NCI-H2227 (cell line): Measurements from ENCODE around the gene TEX54.
A peak's percentile ranks its signal among the peaks of the same experiment; 100 is the strongest.
"Not testable (repeated sequence)": the region's sequence is repeated elsewhere in the genome, so short reads cannot be mapped to it uniquely, and the experiment has no call there.

ENCODE experiments used
- DNase-seq: peaks from one replicate; lab custom pipeline; 2025; ENCODE audit not compliant: unreplicated experiment; lab: John Stamatoyannopoulos, UW

The TEX54 gene

DNA sequence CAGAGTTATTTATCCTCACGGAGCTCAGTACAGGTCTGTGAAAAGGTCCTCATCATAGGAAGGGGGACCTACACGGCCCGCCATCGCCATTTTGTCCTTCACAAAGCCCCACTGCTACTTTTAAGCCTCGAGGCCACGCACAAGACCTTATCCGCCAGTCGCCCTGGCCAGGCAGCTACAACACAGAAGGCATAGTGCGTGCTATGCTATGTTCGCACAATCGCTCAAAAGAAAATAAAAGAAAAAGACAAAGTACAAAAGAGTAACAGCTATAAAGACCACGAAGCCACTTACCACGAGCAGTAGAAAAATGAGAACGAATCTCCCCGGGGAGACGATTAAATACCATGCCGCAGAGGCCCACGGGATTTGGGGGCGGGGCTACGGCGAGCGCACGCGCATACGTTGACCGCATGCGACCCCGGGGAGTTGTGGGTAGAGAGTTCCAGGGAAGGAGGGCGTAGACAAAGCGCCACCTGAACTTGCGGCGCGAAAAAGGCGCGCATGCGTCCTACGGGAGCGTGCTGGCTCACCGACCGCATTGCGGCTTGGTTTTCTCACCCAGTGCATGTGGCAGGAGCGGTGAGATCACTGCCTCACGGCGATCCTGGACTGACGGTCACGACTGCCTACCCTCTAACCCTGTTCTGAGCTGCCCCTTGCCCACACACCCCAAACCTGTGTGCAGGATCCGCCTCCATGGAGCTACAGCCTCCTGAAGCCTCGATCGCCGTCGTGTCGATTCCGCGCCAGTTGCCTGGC is 23.1 kb upstream of the TEX54 start:
- peak; percentile 99 for DNase-seq

- DNase-seq: no peak
These were observed 22.4 kb upstream of the TEX54 start for GRCh38 chr11:62854825-62855570.

DNA sequence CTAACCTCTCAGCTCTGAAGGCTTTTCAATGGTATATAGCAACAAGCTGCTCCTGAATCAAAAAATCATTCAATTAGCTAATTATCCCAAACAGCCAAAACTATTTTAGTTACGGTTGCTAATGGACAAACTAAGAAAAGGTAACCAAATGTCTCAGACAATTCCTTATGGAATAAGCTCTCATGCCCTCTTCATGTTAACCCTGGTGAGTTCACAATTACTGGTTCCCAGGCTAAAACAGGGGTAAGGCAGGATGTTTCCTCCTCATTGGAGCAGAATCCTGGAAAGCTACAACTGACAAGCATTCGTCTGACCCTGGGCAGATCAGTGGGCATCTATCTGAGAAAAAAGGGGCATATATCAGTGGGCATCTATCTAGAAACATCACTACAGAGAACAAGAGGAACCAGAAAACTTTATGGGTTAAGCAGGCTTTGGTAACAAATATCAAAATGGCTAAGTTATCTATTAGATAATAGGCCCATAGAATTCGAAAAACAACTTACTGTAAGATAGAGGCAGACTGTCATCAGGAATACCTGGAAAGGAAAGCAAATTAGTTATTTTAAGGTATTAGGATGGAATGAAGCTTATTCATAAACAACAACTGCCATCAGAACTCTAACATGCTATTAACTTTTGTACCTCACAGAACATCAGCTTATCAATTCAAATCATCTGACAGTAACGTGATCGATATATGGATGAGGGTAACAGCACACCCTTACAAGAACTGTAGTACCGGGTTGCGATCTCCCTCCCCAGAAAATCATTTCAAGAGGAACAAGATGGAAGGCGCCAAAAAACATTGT is 21.6 kb upstream of the TEX54 start:
- no peak for DNase-seq

DNA sequence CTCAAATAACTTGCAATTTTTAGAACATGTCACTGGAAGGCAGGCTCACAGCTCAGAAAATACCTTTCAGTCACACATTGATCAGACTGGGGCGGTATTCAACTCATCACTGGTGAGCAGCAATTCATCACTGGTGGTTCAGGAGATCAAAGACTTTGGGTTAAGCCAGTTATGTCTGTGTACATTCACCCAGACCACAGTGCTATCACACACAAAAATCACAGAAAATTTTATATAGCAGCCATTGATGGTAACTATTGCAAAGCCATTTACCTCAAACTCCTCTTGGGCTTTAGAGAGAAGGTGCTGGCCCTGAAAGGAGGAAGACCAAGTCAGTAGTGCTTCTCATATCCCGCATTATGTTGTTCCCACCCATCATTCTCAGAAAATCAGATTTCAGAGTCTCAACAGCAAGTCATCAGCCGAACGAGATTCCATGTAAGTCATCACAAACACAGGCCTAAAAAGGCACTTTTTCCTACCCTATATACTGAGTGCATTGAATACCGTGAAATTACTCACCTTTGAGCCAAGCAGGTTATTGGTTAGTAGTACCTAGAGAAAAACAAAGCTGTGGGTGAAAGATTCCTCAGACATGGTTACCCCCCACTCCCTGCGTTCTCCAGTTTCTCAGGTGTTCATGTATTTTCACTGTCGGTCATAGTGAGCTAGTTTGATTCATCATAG is 20.8 kb upstream of the TEX54 start:
- DNase-seq: no peak

DNA sequence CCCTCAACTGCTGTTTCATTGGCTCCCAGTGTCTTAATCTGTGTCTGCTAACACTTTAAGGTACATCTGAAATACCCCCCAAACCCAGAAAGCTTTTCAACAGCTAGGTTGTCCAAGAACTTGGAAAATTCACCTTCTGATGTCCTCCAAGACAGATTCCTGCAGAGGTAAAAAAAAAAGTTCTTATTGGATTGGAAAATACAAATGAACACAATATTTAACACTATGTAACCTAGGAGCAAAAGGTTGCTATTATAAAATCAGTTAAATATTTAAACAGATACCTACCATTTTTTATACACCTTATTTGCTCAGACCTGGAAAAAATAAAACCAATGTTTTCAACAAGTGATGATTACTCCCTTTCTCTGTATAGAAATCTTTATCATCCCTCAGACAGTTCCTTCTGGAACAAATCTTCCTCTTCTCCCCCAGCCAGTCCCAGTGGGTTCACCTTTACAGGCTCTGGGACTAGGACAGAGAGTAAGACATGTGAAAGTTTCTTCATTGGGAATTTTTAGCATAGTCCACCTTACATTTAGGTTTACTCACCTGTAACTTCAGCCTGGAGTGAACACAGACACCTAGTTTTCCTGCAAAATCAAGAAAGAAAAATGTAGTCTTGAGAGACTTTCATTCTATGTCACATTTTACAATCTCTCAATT is 20.0 kb upstream of the TEX54 start:
- no peak for DNase-seq

GRCh38 chr11:62851807-62852522 is 19.3 kb upstream of the TEX54 start:
- no peak for DNase-seq

DNA sequence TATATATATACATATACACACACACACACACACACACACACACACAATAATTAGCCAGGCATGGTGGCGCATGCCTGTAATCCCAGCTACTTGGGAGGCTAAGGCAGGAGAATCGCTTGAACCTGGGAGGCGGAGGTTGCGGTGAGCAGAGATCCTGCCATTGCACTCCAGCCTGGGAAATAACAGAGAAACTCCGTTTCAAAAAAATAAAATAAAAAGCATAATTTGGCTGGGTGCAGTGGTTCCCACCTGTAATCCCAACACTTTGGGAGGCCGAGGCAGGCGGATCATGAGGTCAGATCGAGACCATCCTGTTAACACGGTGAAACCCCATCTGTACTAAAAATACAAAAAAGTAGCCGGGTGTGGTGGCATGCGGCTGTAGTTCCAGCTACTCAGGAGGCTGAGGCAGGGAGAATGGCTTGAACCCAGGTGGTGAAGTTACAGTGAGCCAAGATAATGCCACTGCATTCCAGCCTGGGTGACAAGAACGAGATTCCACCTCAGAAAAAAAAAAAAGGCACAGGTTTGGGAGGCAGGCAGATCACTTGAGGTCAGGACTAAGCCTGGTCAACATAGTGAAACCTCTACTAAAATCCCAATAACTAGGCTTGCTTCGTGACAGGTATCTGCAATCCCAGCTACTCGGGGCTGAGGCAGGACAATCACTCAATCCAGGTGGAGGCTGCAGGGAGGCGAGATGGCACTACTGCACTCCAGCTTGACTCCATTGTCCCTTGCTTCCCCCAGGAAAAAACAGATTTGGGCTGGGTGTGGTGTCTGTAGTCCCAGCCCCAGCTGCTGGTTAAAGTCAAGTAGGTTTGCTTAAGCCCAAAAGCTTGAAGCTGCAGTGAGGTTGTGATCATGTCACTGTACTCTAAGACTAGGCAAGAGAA is 18.5 kb upstream of the TEX54 start:
- DNase-seq: no peak

DNA sequence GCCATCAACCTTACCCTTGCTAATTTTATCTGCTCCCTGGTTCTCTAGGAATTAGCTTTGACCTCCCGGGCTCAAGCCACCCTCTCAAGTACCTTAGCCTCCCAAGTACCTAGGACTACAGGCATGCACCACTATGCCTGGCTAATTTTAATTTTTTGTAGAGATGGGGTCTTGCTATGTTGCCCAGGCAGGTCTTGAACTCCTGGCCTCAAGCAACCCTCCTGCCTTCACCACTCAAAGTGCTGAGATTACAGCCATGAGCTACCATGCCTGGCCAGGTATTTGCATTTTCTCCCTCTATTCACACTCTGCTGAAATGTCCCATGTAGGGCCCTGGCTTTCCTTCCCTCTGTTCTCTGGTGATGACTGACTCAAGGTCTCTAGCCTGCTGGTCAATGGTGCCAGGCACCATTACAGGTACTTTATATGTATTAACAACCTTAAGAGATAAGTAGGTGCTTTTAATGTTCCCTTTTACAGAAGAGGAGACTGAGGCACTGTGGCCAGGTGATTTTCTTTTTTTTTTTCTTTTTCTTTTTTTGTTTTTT is 15.2 kb upstream of the TEX54 start:
- no peak for DNase-seq

DNA sequence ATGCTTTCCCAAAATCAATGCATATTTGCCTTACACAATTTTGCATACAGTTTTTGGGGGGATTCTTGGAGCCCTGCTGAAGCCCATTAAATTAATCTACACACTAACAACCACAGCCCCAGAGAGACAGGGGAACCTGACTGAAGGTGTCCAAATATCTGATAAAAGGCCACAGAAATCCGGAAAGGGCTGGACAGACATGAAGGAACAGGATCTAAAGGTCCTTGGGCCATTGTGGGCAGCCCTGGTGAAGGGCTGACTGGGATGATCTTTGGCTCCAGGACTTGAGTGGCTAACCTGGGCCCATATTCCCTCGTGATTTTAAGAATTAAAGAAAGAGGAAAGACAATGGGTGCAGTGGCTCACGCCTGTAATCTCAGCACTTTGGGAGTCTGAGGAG is 13.5 kb upstream of the TEX54 start:
- DNase-seq: no peak

- no peak for DNase-seq
These were observed 11.5 kb upstream of the TEX54 start for GRCh38 chr11:62844154-62844553.

DNA sequence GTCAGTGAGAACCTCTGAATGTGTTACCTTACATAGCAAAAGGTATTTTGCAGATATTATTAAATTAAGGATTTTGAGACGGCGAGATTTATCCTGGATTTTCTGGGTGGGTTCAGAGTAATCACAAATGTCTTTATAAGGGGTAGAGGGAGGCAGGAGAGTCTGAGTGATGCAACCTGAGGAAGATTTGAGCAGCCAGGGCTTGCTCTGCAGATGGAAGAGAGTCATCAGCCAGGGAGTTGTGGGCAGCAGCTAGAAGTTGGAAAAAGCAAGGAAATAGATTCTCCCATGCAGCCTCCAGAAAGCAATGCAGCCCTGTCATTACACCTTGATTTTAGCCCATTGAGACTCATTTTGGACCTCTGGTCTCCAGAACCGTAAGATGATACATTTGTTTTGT is 10.8 kb upstream of the TEX54 start:
- DNase-seq: no peak

DNA sequence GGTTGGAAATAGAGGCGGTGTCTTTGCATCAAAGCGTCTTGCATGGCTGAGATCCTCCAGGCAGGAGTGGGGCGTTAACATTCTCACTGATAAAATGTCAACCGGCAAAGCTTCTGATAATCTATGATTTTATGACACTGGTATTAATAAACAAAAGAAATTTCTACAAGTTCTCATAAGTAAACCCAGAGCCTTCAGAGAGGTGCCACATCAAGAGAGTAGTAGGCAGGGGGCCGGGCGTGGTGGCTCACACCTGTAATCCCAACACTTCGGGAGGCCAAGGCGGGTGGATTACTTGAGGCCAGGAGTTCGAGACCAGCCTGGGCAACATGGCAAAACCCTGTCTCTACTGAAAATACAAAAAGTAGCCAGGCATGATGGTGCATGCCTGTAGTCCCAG is 10.2 kb upstream of the TEX54 start:
- DNase-seq: not testable (repeated sequence)

DNA sequence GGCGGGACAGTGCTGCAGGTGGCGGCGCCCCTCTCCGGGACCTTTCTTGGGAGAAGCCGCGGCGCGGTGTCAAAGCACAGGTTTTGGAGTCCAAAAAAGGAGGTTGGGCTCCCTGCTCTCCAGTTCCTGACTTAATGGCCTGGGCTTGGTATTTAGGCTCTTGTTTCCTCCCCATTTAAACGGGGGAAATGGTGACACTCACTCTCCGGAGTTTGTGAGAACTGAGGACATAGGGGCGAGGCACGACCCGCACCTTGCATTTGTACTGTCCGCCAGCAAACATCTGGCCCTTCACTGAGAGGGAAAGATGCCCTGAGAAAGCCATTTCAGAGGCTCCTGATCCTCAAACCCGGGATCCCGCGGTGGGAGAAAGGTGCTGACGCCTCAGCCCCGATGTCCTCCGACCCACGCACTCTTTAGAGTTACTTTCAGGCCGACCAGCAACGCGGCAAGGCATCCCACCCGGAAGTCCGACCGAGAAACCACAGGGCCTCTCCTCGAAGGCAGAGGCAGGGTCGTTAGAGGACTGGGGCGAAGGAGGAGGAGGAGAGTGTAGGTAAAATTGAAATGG is 9.6 kb upstream of the TEX54 start:
- peak; percentile 74 for DNase-seq

DNA sequence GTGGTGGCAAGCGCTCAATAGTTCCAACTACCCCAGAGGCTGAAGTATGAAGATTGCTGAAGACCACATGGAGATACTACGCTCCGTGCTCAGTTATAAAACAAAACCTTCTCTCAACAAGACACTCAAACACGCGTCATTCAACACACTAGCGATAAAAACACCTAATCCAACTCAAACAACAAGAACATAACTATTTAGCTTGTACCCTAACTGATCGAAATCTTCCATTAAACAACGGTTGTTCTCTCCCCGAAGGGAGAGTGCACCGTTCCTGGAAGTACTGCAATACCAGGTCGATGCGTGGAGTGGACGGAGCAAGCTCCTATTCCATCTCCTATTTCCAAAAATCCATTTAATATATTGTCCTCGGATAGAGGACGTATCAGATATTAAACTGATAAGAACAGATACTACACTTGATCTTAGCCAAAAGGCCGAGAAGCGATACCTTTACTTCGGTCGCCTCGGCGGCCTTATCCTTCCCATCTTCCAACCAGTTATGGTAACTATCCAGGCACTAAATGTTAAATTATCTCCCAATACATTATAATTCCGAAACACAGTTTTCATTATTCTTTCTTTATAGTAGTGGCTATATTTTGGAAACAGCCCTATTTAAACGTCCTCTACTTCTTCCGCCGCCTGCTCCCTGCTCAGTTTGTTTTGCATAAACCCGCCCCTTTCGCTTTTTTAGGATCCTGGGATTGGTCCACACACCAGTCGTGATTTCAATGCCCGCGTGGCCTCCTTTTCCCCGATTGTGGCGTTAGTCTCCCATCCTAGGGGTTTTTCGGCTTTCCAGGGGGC is 8.9 kb upstream of the TEX54 start:
- DNase-seq: peak; percentile 97

DNA sequence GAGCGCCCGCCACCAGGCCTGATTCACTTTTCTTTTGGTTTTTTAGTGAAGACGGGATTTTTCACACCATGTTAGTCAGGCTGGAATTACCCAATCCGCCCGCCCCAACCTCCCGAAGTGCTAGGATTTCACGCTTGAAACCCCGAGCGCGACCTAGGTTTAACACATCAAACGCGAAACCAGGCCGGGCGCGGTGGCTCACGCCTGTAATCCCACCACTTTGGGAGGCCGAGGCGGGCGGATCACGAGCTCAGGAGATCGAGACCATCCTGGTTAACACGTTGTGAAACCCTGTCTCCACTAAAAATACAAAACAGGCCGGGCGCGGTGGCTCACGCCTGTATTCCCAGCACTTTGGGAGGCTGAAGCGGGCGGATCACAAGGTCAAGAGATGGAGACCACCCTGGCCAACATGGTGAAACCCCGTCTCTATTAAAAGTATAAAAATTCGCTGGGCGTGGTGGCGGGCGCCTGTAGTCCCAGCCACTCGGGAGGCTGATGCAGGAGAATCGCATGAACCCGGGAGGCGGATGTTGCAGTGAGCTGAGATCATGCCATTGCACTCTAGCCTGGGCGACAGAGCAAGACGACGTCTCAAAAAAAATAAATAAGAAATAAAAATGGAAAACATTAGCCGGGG is 8.2 kb upstream of the TEX54 start:
- DNase-seq: peak; percentile 76

DNA sequence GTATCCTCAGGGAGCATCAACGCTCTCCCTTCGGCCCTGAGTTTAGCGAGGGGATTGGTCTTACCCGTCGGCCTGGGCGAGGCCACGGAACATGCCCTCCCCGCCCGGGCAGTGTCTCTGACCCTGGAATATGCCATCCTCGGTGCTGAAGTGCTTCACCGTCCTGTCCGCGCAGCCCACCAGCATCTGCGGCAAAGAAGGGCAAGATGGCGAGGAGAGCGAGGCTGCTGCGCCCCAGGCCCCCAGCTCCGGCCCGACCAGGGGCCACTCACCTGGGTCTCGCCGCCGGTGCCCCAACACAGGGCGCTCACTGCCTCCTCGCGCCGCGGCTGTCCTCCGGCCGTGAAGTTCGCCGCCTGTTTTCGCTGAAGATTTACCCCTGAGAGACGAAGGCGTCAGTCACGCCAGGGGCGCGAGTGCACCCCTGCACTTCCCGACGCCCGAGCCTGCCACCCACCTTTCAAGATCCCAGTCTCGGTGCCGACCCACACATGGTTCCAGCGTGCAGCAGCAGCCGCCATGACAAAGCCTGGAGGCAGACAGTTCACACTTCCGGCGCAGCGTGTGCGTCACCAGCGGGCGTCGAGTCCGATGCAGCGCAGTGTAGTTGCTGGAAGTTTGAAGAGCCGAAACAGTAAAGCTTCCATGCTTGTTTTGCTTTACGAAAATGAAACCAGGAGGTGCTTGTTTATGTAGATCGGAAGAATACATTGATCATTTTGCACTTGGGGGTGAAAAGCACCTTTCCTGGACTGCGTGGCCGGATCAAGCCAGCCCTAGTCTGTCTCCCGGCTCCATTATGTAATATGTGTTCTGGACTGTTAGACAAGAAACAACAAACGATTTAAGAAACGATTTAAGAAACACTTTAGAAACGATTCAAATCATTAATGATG is 6.7 kb upstream of the TEX54 start, which contains the start of gene WDR74:
Gene WDR74 (minus strand): TSS at position 541 of the 896 bp plus-strand sequence. CDS start 20 bp downstream, at position 521.
- peak; percentile 95 for DNase-seq
